Anterior cingulate cortex (tissue), 58 donors: ENCODE data around the gene UNG.
A peak's percentile ranks its signal among the peaks of the same experiment; 100 is the strongest.
"Not testable (repeated sequence)": the region's sequence is repeated elsewhere in the genome, so short reads cannot be mapped to it uniquely, and the experiment has no call there.

Experiments
- DNase-seq, 58 donors: peaks; one replicate each; lab custom pipeline; 2025; lab: John Stamatoyannopoulos, UW

Gene UNG

GRCh38 chr12:109116611-109116949 is 19.2 kb downstream of the UNG start:
- no peak for DNase-seq

- no peak for DNase-seq
Measured at GRCh38 chr12:109120095-109120494, 22.7 kb downstream of the UNG start.

GRCh38 chr12:109120557-109120956 is 23.2 kb downstream of the UNG start:
- DNase-seq: no peak

GRCh38 chr12:109121346-109121880 is 24.0 kb downstream of the UNG start:
- no peak for DNase-seq

- DNase-seq: no peak
Measured at GRCh38 chr12:109124878-109125648, 27.7 kb downstream of the UNG start.

- no peak for DNase-seq
Measured at GRCh38 chr12:109125791-109126190, 28.4 kb downstream of the UNG start.

- DNase-seq: no peak
Measured at GRCh38 chr12:109126784-109127183, 29.4 kb downstream of the UNG start.

GRCh38 chr12:109127533-109128242 is 30.3 kb downstream of the UNG start:
- no peak for DNase-seq

- DNase-seq: no peak
Measured at GRCh38 chr12:109130297-109131153, 33.1 kb downstream of the UNG start.

GRCh38 chr12:109131154-109132050 is 34.0 kb downstream of the UNG start:
- peak in 8 of 58 donors; percentile 4 to 60 (median 19) for DNase-seq

- DNase-seq: peak in 2 of 58 donors; percentile 5 to 7
Measured at GRCh38 chr12:109134186-109134917, 37.0 kb downstream of the UNG start.

GRCh38 chr12:109137055-109137454 is 39.7 kb downstream of the UNG start:
- no peak for DNase-seq

- no peak for DNase-seq
Measured at GRCh38 chr12:109139360-109139759, 42.0 kb downstream of the UNG start.

GRCh38 chr12:109139791-109140190 is 42.4 kb downstream of the UNG start:
- no peak for DNase-seq

- no peak for DNase-seq
Measured at GRCh38 chr12:109140560-109140959, 43.2 kb downstream of the UNG start.

GRCh38 chr12:109144224-109144623 is 46.8 kb downstream of the UNG start:
- DNase-seq: no peak

GRCh38 chr12:109147126-109147525 is 49.7 kb downstream of the UNG start:
- not testable (repeated sequence) for DNase-seq

GRCh38 chr12:109147954-109148353 is 50.6 kb downstream of the UNG start:
- peak in 9 of 58 donors; percentile 3 to 49 (median 16) for DNase-seq

- no peak for DNase-seq
Measured at GRCh38 chr12:109150124-109150640, 52.8 kb downstream of the UNG start.
